HG03175 (cell line): Measurements from ENCODE around the gene FGGY.
"Not testable (repeated sequence)": the region's sequence is repeated elsewhere in the genome, so short reads cannot be mapped to it uniquely, and the experiment has no call there.

Source experiments
- ATAC-seq: cut with Tn5 transposase; IDR thresholded peaks from one replicate; pipeline ENCODE4 v1.9.1; 2021; ENCODE audit warnings: mild to moderate bottlenecking, moderate library complexity; ENCODE audit not compliant: unreplicated experiment

The FGGY gene

DNA sequence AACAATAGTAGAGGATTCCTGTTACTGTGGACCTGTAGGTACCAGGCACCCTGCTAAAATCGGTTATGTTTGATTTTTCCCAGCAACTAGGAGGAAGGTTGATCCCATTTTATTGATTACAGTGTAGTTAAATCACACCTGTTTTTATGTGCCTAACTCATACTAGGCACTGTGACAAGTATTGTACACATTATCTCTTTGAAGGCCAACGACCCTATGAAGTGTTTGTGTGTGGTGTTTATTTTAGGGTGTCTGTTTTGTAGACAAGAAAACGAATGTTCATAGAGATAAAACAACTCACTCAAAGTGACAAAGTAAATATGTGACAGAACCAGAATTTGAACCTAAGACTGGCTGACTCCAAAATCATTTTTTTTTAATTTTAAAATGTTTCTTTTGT is 49.5 kb downstream of the FGGY start:
- ATAC-seq = no peak

DNA sequence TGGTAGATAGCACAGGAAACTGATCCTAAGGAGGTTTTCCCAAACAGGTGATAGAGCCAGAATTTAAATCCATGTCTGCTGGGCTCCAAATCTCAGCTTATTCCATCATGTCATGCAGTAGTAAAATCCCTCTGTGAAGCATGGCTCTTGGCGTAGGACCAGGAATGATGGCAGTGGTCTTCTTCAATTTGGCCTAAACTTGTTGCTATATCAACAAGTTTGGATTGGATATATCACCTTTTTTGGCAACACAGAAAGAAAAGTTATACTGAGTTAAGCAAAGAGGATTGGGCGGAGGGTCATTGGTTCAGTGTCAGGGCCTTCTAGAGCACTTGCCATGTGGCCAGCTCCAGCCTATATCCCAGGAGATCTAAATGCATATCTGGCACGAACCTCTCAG is 52.2 kb downstream of the FGGY start:
- ATAC-seq = no peak

DNA sequence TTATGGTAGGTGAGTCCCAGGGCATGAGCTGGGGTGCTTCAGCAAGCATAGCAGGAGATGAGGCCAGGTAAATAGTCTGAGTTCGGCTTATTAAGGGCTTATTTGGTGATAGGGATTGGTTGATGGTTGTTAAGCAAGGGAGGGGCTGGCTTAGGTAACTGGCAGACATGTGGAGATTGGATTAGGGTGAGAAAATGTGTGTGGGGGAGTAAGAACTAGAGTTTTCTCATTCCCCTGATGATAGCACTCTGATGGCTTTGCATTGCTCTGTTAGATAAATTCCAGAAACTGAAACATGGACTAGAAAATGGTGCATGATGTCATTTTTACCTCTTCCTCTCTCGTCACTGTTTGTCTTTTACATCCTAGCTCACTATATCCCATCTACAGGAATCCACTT is 53.6 kb downstream of the FGGY start:
- no peak for ATAC-seq

DNA sequence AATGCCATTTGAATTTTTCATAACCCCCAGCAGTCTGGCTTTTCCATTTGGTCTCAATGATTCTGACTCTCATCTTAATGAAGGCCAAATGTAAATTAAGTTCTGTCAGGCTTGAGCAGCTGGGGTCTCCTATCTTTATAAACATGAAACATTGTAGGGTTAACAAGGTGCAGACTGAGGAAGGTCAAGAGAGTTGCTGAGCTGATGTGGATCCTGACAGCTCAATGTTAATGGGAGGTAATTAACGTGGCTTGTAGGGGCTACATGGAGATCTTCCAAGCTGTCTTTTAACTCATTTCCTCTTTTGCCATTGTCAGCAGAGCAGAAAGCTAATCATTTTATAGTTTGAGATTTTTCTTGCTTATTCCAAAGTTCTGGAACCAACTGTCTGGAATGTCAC is 55.2 kb downstream of the FGGY start:
- no peak for ATAC-seq

DNA sequence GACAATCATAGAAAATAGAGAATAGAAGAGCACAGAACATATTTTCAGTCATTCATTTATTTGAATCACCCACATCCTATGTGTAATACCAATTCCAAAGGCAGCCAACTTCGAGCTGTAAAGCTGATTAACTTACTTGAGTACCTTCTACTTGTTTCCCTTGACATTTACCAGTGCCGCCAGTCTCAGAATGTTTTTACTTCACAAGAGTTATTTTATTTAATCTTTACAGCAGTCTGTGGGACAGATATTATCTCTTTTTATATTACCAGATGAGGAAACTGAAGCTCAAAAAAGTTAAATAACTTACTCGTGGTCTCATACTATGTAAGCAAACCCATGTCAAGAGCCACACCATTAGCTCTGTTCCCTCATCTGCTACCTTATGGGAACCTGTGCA is 56.6 kb downstream of the FGGY start:
- no peak for ATAC-seq

DNA sequence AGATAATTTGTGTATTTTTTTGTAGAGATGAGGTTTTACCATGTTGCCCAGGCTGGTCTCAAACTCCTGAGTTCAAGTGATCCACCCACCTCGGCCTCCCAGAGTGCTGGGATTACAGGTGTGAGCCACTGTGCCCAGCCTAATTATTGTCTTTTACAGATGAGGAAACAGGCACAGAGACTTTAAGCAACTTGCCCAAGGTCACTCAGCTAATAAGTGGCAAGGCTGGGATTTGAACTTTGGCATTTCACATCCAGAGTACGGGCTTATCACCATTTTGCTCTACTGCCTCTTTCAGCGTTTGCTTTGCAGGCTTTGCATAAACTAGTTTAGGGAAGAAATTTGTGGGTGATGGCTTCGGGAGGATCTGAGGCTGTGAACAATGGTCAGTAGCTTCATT is 57.3 kb downstream of the FGGY start:
- not testable (repeated sequence) for ATAC-seq

DNA sequence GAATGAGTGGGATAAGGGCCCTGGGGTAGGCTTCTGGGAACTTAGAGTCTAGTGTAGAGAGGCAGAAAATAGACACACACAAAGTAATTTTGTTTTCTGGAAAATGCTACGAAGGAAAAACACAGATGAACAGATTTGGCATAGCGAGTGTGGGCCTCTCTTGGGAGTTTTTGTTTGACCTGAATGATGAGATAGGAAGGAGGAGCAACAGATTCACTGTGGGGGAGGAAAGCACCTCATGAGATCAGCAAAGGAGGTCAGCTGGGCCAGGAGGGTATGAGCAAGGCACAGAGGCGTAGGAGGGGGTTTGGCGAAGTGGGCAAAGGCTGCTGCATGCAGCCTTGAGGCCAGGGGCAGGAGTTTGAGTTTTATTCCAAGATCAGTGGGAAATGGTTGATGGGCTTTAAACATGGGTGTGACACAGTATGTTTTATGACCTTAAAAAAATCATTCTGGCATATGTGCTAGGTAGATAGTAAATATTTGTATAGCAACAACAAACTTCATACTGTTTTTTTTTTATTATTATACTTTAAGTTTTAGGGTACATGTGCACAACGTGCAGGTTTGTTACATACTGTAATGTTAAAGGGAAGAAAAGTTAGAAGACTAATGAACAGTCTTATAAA is 57.9 kb downstream of the FGGY start:
- peak; percentile 57 for ATAC-seq

DNA sequence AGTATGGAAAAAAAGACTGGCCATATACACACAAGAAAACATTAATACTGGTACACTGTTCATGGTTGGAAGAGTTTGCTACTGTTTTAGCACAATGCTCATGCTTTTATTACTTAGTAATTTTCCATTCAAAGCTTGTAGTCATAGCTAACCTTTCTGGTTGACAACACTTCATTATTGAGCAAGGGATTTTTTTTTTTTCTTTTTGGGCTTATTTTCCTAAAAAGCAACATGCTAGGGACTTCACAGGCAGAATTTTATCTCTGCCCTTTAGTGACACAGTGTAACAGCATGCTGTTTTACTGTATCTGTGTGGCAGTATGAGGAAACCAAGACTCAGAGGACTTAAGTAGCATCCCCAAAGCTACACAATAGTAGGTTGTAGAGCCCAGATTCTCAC is 58.5 kb downstream of the FGGY start:
- peak; percentile 73 for ATAC-seq

DNA sequence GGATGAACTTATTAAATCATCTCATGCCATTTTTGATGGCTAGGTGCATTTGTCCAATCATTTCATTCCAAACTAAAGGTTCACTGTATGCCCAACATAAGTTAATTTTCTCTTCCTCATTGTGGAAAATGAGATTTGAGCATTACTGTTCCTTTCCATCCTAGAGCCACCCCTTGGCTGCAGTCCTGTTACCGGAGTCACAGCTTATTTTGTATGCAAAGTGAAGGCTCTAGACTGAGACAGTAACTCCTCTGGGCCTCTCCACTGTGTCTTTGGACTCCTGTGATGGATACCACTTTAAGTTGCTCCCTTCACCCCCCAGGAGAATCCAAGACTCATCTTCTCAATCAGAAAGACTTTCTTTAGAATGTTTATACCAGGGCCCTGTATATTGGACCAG is 59.7 kb downstream of the FGGY start:
- ATAC-seq = no peak

DNA sequence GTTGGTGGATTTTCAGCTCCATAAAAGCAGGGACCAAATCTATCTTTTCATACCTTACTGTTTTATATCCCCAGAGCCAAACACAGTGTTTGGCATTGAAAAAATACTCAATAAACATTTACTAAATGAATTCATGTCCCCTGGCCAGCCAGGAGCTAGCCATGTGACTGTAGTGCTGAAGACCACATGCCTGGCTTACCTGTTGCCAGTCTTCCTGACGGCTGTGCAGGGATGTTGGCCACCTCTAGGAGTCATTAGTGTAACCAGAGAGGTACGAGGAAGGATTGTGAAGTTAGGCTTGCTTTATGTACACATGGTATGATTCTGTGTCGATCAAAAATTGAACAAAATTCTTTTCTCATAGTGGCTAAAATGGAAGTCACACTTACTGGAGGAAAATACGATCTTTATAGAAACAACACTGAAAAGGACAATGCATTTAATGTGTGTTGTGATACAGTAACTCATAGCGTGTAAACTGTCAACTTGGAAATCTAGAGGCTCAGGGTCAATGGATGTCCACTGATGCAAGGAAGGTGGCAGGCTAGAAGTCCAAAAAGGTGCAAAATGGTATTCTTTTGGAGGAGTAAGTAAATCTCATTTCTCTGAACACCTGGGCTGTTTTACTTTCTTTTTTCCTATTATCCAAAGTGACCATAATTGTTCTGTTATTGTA is 60.9 kb downstream of the FGGY start:
- ATAC-seq = no peak

DNA sequence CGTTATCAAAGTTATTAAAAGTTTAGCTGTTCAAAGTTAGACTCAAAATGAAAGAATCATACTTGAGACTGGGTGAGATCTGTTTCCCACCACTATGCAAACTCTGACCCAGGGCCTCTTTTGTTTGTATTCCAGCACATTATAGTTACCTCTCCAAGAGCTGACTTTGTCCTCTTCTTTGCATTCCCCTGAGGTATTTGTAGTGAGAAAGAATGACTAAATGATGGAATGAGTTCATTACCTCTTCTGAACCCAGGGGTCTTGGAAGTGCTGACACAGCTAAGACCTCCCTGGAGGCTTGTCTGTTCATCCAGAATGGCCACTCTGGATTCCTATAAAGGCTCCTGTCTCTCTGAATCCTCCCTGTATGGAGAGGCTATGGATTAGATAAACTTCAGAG is 62.4 kb downstream of the FGGY start:
- no peak for ATAC-seq

DNA sequence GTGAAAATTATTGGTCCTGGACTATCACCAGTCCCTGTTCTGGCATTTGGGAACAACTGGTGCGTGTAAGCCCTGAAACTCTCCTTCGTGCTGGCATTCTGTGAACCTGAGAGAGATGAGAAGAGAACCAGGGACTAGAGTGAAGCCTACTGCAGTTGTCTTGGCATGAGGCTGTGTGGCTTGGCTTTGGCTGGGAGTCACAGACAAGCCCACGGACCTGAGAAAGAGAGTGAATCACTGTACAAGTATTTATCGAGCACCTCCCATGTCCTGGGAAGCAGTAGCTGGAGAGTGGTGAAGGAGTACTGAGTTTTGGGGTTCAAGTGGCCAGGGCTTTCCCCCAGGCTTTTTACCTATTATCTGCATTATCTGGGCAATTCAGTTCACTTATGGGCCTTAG is 63.3 kb downstream of the FGGY start:
- ATAC-seq = no peak

DNA sequence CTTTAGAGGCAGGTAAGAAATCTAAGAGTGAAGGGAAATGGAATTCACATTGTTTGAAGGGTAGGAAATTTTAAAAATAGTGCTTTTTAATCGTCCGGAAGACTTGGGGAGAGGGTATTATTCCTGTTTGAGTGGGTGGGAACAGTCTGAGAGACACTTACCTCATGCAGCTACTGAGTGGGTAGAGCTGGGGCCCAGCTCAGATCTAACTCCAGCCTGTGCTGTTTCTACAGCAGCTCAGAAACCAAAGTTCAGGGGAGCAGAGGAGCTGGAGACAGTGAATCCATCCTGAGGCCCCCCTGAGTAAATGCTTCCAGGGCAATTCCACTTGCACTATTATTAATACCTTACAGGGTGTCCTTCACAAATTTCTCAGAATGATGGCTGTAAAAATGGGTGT is 63.8 kb downstream of the FGGY start:
- ATAC-seq = no peak

DNA sequence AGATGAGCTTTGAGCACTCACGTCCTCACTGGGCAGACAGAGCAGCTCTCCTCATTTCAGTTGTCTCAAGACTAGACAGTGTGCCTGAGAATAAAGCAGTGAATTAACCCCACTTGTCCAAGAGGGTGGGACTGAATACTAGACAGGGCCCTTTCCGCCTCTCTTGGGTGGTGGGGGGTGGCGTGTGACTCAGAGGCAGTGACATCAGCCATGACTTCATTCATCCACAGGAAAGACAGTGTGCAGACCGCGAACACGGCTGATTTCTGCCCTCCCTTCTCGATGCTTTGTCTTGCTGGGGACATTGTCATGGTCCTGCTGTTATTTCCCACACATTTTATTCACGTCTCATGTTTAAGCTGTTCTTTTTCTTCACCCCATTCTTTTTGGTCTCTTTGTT is 64.9 kb downstream of the FGGY start:
- ATAC-seq = no peak

DNA sequence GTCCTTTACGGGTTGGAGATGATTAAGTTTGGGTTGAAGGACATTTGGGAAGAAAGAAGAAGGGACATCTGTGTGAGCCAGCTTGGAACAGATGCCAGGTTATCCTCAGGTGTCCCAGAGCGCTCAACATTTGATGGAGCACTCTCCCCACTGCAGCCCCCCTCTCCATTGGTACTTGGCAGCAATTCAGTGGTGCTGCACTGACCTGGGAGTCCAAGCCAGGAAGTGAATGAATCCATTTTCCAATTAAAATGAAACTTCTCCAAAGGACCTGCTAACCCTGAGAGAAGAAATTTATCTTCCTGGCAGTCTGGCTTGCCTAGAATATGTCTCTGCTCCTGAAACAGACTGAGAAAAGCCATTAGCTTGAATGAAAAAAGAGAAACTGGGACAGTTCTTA is 67.1 kb downstream of the FGGY start:
- ATAC-seq = no peak

DNA sequence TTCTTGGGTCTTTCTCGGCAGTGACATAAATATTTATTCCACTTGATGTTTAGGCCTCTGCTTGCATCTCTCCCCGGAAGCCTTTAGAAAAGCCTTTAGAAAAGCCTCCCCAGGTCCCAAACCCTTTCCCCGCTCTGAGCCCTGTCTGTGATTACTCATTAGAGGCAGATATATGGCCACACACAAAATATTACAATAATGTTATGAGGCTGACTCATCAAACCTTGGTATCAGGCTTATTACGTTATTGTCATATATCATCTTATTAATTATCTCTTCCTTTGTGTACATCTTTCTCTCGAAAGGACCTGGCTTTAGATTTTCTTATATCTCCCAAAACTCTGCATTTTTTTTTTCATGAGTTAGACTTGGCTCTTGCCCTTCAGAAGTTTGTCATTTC is 69.5 kb downstream of the FGGY start:
- ATAC-seq = no peak

DNA sequence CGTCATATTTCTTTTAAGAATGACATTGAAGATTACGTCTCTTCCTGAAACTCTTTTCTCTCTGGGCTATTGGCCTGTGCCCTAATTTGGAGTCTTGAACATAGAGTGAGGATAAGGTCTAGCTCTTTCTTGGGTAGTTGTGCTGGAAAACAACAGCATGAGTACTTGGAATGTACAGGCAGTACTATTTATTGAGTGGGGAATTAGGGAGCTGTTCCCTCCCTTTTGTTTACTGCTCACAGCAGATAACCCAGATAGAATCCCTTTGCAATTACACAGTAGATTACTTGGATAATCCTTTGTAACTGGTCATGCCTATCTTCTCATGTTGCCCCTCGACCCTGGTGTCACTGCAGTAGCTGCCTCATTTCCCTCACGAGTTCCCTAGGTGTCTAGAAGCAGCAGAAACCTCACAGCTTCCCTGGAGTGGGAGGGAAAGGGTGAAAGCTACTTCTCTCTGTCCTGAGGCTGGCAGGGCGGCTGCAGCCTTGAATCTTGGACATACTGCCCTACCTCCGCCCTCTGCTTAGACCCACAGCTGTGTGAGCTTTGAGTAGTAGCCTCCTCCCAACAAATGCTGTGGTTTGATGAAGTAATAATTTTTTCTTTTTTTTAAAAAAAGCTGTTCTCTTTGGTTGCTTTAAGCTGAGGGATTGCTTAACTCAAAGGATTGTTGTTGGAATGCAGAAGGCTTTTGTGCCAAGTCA is 70.6 kb downstream of the FGGY start:
- no peak for ATAC-seq

DNA sequence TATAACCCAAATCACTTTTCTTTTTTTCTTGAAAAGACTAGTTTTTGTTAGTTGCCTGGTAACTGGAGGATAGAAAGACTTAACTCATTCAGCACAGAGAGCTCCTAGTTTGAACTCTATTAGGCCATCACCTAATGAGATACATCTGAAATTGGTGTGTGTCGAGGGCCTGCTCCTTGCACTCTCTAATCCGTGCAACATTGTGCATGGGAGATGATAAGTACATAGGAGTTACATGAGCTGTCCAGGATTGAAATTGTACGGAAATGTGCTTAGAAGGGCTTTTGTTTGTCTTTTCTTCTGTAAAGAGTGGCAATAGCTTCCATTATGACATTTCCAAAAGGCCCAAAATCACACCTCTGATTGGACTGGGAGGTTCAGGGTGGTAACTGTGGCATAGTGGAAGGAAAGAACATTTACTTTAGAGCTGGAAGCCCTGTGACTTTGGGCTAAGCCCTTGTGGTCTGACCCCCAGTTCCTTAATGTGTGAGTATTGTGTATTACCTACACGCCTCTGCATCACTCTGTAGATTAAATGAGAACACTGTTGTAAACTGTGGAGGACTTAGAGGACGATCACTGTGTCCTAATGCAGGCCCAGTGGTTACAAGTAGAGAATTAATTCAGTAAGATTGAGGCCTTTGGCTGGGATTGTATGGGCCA is 71.2 kb downstream of the FGGY start:
- ATAC-seq = no peak

DNA sequence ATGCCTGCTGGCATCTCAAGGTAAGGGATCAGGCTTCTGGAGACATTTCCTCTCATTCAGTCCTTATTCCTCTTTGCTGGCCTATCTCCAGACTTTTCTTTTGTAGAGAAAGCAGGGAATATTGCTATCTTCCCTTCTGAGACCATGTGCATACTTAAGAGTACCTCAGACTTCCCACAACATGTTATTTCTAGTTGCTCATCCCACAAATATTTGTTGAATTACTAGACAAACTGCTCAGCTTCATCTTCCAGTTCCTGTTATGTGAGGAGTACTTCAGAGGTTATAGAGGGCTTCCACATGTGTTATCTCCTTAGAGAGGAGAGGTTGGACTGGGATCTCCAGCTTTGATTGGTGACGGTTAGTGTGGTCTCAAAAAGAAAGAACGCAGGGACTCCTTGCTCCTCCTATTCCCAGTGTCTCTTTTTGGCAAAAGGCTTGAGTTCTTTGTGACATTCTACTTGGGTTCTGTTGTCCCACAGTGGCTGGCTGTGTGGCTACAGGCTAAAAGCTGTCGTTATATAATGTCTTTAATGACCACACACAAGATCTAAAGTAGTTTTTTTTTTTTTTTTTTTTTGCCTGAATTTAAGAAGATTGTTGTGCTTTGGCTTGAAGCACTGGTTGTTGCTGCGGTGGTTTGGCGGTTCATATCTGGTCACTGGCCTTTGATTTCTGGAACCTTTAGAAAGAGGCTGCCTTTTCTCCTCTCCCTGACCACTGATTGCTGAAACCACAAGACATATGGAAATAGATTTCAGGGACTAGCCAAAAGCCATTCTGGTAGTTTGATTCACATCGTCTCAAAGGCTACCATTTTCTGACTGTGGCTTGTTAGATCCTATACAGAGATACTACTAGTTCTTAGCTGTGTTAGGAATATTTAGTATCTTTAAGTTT is 78.7 kb downstream of the FGGY start:
- ATAC-seq = no peak

DNA sequence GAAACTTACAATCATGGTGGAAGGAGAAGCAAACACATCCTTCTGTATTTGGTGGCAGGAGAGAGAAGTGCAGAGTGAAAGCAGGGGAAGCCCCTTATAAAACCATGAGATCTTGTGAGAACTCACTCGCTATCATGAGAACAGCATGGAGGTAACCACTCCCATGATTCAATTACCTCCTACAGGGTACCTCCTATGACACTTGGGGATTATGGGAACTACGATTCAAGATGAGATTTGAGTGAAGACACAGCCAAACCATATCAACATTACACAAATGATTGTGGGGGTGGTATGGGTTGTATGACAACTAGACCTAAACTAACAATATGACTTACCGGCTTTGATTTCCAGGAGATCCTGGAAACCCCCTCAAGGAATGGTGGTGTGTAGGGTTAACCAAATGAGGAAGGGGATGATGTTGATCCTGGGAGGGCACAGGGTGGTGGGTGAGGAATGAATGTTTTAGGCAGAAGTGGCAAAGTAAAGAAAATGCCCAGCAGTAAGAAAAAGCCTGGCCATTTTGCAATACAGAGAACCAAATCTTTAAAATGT is 80.5 kb downstream of the FGGY start:
- no peak for ATAC-seq
